ENCODE data around the gene SH3RF3.

DNA sequence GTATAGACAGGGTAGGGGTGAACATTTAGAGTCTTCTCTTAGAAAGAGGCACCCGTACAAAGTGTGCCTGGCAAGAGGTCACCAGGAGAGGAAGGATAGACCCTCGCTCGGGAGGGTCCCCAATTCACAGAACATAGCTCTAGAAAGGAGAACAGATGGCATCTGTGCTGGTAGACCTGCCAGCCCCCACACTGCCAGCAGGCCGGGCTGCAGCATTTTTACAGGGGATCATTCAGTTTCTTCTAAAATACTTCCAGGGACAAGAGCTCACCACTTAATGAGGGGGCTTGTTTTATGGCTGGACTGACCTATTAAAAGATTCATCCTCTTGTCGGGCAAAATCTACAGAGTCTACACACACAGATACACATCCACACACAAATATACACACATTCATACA lies 334.9 kb downstream of the SH3RF3 start:
- TF ChIP-seq ZBTB8A (CRISPR knock-in tag; IDR thresholded peaks at IDR 0.05; ENCODE audit: borderline replicate concordance, low read depth) (no peak), KAT8 (CRISPR knock-in tag; IDR thresholded peaks at IDR 0.05) (no peak), JUND (CRISPR knock-in tag; IDR thresholded peaks at IDR 0.05) (no peak)
- TF ChIP-seq, protein P1, sequence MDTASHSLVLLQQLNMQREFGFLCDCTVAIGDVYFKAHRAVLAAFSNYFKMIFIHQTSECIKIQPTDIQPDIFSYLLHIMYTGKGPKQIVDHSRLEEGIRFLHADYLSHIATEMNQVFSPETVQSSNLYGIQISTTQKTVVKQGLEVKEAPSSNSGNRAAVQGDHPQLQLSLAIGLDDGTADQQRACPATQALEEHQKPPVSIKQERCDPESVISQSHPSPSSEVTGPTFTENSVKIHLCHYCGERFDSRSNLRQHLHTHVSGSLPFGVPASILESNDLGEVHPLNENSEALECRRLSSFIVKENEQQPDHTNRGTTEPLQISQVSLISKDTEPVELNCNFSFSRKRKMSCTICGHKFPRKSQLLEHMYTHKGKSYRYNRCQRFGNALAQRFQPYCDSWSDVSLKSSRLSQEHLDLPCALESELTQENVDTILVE (CRISPR knock-in tag; IDR thresholded peaks at IDR 0.05) = no peak
- TF ChIP-seq, protein P2, sequence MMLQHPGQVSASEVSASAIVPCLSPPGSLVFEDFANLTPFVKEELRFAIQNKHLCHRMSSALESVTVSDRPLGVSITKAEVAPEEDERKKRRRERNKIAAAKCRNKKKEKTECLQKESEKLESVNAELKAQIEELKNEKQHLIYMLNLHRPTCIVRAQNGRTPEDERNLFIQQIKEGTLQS (CRISPR knock-in tag; IDR thresholded peaks at IDR 0.05) = no peak
- TF ChIP-seq, protein P3, sequence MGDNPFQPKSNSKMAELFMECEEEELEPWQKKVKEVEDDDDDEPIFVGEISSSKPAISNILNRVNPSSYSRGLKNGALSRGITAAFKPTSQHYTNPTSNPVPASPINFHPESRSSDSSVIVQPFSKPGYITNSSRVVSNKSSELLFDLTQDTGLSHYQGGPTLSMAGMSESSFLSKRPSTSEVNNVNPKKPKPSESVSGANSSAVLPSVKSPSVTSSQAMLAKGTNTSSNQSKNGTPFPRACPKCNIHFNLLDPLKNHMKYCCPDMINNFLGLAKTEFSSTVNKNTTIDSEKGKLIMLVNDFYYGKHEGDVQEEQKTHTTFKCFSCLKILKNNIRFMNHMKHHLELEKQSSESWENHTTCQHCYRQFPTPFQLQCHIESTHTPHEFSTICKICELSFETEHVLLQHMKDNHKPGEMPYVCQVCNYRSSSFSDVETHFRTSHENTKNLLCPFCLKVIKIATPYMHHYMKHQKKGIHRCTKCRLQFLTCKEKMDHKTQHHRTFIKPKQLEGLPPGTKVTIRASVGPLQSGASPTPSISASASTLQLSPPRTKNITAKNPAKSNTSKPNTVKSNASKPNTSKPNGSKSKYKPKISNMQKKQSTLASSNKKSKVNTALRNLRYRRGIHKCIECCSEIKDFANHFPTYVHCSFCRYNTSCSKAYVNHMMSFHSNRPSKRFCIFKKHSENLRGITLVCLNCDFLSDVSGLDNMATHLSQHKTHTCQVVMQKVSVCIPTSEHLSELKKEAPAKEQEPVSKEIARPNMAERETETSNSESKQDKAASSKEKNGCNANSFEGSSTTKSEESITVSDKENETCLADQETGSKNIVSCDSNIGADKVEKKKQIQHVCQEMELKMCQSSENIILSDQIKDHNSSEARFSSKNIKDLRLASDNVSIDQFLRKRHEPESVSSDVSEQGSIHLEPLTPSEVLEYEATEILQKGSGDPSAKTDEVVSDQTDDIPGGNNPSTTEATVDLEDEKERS (CRISPR knock-in tag; IDR thresholded peaks at IDR 0.05) = no peak
